Esophagus muscularis mucosa (tissue), 4 donors: ENCODE results near the gene F3. TPM values are rescaled to one million over a fixed set of nuclear protein-coding genes. Genes with fewer than 3 reads are reported as not detected.

Source experiments
- DNase-seq: peaks from one replicate; pipeline ENCODE4 v3.0.0-alpha.2; 2017; ENCODE audit errors: extremely low spot score
- H3K27ac ChIP-seq, 4 donors: fragments of 200-600 bp; sonication (generic); replicated peaks in 1 of 4; 1 replicate in 3 of 4; 2 replicates in 1 of 4; pipeline ENCODE4 v1.5.1; 2016 to 2019; ENCODE audit warnings: mild to moderate bottlenecking in 1 of 4
- H3K27me3 ChIP-seq, 4 donors: fragments of 200-600 bp; sonication (generic); one replicate each; pipeline versions ENCODE4 v1.5.1 to v1.6.0; 2016 to 2019
- H3K36me3 ChIP-seq, 4 donors: fragments of 200-600 bp; sonication (generic); one replicate each; pipeline ENCODE4 v1.5.1; 2016 to 2019
- H3K4me1 ChIP-seq, 4 donors: fragments of 200-600 bp; sonication (generic); one replicate each; pipeline ENCODE4 v1.5.1; 2016 to 2019
- H3K4me3 ChIP-seq, 4 donors: fragments of 200-600 bp; sonication (generic); 1 replicate in 2 of 4; 2 replicates in 2 of 4; pipeline ENCODE4 v1.5.1; 2016 to 2019; ENCODE audit warnings: mild to moderate bottlenecking in 4 of 4, moderate library complexity in 1 of 4
- H3K9me3 ChIP-seq, 4 donors: fragments of 200-600 bp; sonication (generic); 1 replicate in 3 of 4; 2 replicates in 1 of 4; pipeline ENCODE4 v1.5.1; 2016 to 2019
- EP300 ChIP-seq: sonication (generic); formaldehyde crosslinking; IDR thresholded peaks from one replicate; pipeline ENCODE4 v1.6.1; 2017; ENCODE audit warnings: antibody characterized with exemption
- POLR2A ChIP-seq: fragments of 450-650 bp; IDR thresholded peaks from one replicate; pipeline ENCODE4 v1.6.1; 2017; ENCODE audit warnings: antibody characterized with exemption, moderate library complexity, mild to moderate bottlenecking, low read depth
- POLR2AphosphoS5 ChIP-seq, 2 donors: sonication (generic); formaldehyde crosslinking; IDR thresholded peaks; one replicate each; pipeline ENCODE4 v1.6.1; 2017; ENCODE audit warnings: antibody characterized with exemption in 2 of 2
- WGBS: methylation state at CpG from one replicate; pipeline ENCODE4 v1.1.5; 2018; 5-methylcytosine and 5-hydroxymethylcytosine counted together
- intact Hi-C: fragments of 100-400 bp; cut with DNase I; formaldehyde crosslinking; loops from one replicate; pipeline ENCODE4 v1.15.1; 2023
- total RNA-seq, 4 donors: library from RNA; depleted of rRNA; stranded (reverse); fragments of >200 nt; gene quantifications; one replicate each; pipeline versions ENCODE4 v1.1.0 to v1.2.1, GENCODE V29; 2016
- TF ChIP-seq, protein P1 (sequence below), 3 experiments: fragments of 200-600 bp in 2 of 3; fragments of 450-650 bp in 1 of 3; sonication (generic) in 2 of 3; IDR thresholded peaks; one replicate each; pipeline ENCODE4 v1.5.1; 2017 to 2019; ENCODE audit warnings: antibody characterized with exemption in 3 of 3, mild to moderate bottlenecking in 2 of 3, moderate library complexity in 1 of 3

Gene F3
- total RNA-seq, 4 donors from 2014 or later, result 12.6 to 56.3 (median 17.5) TPM

DNA sequence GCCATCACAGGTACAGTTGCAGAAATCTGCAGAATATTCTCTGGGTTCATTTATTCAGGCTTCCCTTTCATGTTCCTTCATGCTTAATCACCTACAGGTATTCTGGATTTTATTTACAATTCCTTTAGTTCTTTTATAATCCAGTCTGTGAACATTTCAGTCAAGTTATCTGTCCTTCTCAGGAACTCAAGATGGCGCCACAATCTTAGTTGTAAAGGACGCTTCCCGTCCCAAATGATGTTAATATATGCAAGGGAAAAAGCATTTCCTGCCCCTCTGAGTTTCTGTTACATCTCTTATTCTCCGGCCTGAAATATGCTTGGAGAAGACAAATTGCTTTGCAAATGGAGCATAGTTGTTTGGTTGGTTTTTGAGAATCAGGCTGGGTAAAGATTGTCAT lies 19.3 kb downstream of the F3 start:
- intact Hi-C loops, result loop anchor here (10.0 kb wide), 1 partner anchor 522 kb away; no protein-coding TSS in a partner anchor
- 19% methylated on average over 4 of the region's 4 CpGs for WGBS
- Histone ChIP-seq H3K36me3 (peaks cover 0 to 6% (median 0%) of the 10 kb centered on the region in 4 donors), H3K4me3 (no peak overlapping the region), H3K4me1 (peaks cover 0 to 9% (median 3%) of the 10 kb centered on the region in 4 donors), H3K27me3 (no peaks in the 10 kb centered on the region), H3K9me3 (no peaks in the 10 kb centered on the region), H3K27ac (no peak overlapping the region)
- DNase-seq, result no peak
- TF ChIP-seq POLR2AphosphoS5 (IDR thresholded peaks at IDR 0.05), result no peak
- TF ChIP-seq, protein P1, sequence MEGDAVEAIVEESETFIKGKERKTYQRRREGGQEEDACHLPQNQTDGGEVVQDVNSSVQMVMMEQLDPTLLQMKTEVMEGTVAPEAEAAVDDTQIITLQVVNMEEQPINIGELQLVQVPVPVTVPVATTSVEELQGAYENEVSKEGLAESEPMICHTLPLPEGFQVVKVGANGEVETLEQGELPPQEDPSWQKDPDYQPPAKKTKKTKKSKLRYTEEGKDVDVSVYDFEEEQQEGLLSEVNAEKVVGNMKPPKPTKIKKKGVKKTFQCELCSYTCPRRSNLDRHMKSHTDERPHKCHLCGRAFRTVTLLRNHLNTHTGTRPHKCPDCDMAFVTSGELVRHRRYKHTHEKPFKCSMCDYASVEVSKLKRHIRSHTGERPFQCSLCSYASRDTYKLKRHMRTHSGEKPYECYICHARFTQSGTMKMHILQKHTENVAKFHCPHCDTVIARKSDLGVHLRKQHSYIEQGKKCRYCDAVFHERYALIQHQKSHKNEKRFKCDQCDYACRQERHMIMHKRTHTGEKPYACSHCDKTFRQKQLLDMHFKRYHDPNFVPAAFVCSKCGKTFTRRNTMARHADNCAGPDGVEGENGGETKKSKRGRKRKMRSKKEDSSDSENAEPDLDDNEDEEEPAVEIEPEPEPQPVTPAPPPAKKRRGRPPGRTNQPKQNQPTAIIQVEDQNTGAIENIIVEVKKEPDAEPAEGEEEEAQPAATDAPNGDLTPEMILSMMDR (IDR thresholded peaks at IDR 0.05), result peak; percentile 42 to 54 (median 43)

DNA sequence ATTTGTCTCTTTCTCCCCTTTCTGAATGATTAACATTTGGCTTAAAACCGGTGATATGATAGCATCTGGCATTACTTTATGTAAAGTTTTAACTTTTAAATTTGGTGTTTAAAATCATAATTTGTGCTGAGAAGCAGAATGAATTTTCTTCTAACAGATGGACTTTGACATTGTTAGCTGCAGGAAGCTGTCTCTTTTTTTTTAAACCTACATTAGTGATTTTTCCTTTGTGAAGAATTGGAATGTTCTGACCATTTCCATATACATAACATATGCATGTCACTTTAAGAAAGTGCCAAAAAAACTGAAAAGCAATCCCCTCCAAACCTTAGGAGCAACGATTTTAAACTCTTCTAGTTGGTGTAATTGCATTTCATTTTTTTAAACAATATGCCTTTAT lies 22.2 kb downstream of the F3 start:
- WGBS, result 63% methylated on average over 2 of the region's 2 CpGs
- peaks cover 0 to 9% (median 3%) of the 10 kb centered on the region in 4 donors for H3K4me1 ChIP-seq
- no peak overlapping the region for H3K27ac ChIP-seq
- intact Hi-C loops, result no loop called here
- TF ChIP-seq POLR2AphosphoS5 (IDR thresholded peaks at IDR 0.05) (no peak), POLR2A (no peak), EP300 (no peak)
- TF ChIP-seq, protein P1 (IDR thresholded peaks at IDR 0.05), result no peak
- no peak overlapping the region for H3K4me3 ChIP-seq
- H3K27me3 ChIP-seq, result no peaks in the 10 kb centered on the region
- DNase-seq, result no peak
- no peaks in the 10 kb centered on the region for H3K9me3 ChIP-seq
- H3K36me3 ChIP-seq, result peaks cover 0 to 7% (median 2%) of the 10 kb centered on the region in 4 donors

DNA sequence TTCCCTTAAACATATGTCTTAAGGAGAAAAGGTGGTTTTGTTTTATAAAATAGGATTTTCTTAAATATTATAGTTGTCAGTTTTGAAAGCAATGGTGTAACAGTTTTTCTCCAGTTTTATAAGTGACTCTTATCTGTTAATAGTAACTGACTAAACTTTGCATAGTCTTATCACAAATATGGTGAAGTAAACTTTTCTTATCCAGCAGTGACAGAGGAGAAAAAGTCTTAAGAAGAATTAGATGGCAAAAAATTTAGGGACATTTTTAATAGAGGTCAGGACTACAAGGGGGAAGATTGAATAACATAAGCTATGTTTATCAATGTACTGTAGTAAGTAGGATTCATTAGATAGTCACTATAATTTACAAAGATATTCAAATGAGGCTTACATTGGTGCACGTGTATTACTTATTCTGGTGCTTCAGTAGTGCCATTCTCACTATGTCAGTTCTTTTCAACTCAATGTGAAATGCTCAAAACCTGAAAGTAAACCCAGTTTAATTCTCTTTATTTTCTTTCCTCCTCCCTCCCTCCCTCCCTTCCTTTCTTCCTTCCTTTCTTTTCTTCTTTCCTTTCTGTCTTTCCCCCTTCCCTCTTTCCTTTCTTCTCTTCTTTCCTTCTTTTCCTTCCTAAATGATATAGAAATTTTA lies 26.1 kb downstream of the F3 start:
- H3K36me3 ChIP-seq, result peaks cover 0 to 7% (median 4%) of the 10 kb centered on the region in 4 donors
- DNase-seq, result no peak
- H3K9me3 ChIP-seq, result no peaks in the 10 kb centered on the region
- H3K27ac ChIP-seq, result no peak overlapping the region
- H3K4me3 ChIP-seq, result no peak overlapping the region
- H3K27me3 ChIP-seq, result no peaks in the 10 kb centered on the region
- WGBS, result 96% methylated on average over 1 of the region's 1 CpG
- TF ChIP-seq POLR2A (no peak), POLR2AphosphoS5 (IDR thresholded peaks at IDR 0.05) (no peak), EP300 (no peak)
- TF ChIP-seq, protein P1 (IDR thresholded peaks at IDR 0.05), result no peak
- intact Hi-C loops, result no loop called here
- H3K4me1 ChIP-seq, result peaks cover 0 to 9% (median 3%) of the 10 kb centered on the region in 4 donors

DNA sequence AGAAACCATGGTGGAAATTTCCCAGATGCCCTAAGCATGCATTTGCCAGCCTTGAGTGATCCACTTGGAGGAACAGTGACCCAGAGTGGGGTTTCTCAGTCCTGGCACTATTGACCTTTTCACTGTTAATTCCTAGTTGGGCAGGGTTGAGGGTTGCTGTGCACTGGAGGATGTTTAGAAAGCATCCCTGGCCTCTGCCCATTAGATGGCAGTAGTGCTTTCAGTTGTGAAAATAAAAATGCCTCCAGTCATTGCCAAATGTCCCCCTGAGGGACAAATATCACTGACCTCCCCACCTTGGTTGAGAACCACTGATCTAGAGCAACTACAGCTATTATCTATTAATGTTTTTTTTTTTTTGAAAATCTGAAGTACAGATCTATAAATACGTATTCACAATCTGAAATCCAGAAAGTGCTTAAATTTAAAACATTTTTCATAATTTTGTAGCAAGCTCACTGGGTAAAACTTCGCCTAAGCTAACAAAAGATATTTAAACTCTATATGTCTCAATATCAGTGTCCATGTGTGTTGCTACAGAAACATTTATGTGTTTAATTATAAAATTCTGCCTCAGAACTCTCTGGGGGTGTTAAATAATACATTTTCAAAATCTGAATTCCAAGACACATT lies 27.3 kb downstream of the F3 start:
- H3K9me3 ChIP-seq, result no peaks in the 10 kb centered on the region
- peaks cover 0 to 7% (median 4%) of the 10 kb centered on the region in 4 donors for H3K36me3 ChIP-seq
- H3K4me1 ChIP-seq, result peaks cover 0 to 9% (median 3%) of the 10 kb centered on the region in 4 donors
- intact Hi-C loops, result no loop called here
- TF ChIP-seq, protein P1 (IDR thresholded peaks at IDR 0.05), result peak; percentile 54 to 58 (median 55)
- TF ChIP-seq POLR2A, result no peak
- no peak overlapping the region for H3K27ac ChIP-seq
- H3K27me3 ChIP-seq, result no peaks in the 10 kb centered on the region
- DNase-seq, result no peak
- 94% methylated on average over 2 of the region's 2 CpGs for WGBS
- H3K4me3 ChIP-seq, result no peak overlapping the region
